HFF-Myc (cell line): ENCODE results near the gene MND1.
"Not testable (repeated sequence)": the region's sequence is repeated elsewhere in the genome, so short reads cannot be mapped to it uniquely, and the experiment has no call there.

ENCODE experiments used
- DNase-seq: peaks from one replicate; pipeline ENCODE4 v3.0.0-alpha.2; 2011; ENCODE audit warnings: low read depth; ENCODE audit errors: extremely low read depth
- H3K4me3 ChIP-seq: replicated peaks from 2 replicates; pipeline ENCODE4 v1.5.1; 2011; ENCODE audit warnings: low read depth, mild to moderate bottlenecking, control low read depth, low read length
- CTCF ChIP-seq: IDR thresholded peaks from 2 replicates; pipeline ENCODE4 v1.5.1; 2012; ENCODE audit warnings: mild to moderate bottlenecking, low read depth, low read length, control low read depth; ENCODE audit errors: missing control alignments

Gene MND1

GRCh38 chr4:153409412-153409811 is 64.9 kb downstream of the MND1 start:
- no peak for TF ChIP-seq CTCF
- DNase-seq: no peak

GRCh38 chr4:153409924-153410501 is 65.5 kb downstream of the MND1 start:
- H3K4me3 ChIP-seq: no peak overlapping the region
- no peak for TF ChIP-seq CTCF
- no peak for DNase-seq

More at GRCh38 chr4:153409412-153409811, 64.9 kb downstream of the MND1 start:
- H3K4me3 ChIP-seq: no peak overlapping the region

- H3K4me3 ChIP-seq: no peak overlapping the region
- no peak for TF ChIP-seq CTCF
- no peak for DNase-seq
These were observed 69.4 kb downstream of the MND1 start for GRCh38 chr4:153413842-153414241.

GRCh38 chr4:153416456-153416855 is 72.0 kb downstream of the MND1 start:
- DNase-seq: not testable (repeated sequence)

GRCh38 chr4:153418121-153418520 is 73.6 kb downstream of the MND1 start:
- TF ChIP-seq CTCF: no peak
- DNase-seq: no peak
- no peak overlapping the region for H3K4me3 ChIP-seq

More at GRCh38 chr4:153416456-153416855, 72.0 kb downstream of the MND1 start:
- H3K4me3 ChIP-seq: not testable (repeated sequence)

- no peak overlapping the region for H3K4me3 ChIP-seq
- no peak for DNase-seq
- no peak for TF ChIP-seq CTCF
These were observed 74.1 kb downstream of the MND1 start for GRCh38 chr4:153418558-153418957.

GRCh38 chr4:153419029-153419428 is 74.5 kb downstream of the MND1 start:
- TF ChIP-seq CTCF: no peak
- DNase-seq: no peak
- no peak overlapping the region for H3K4me3 ChIP-seq
